Subcutaneous abdominal adipose tissue (tissue), 5 donors: ENCODE measurements around the gene MYOF.
"Not testable (repeated sequence)": the region's sequence is repeated elsewhere in the genome, so short reads cannot be mapped to it uniquely, and the experiment has no call there.

ENCODE experiments used
- H3K27ac ChIP-seq: one replicate; pipeline ENCODE4 v1.7.0; 2013; ENCODE audit warnings: low read depth, mild to moderate bottlenecking, inconsistent platforms, low read length, moderate library complexity
- H3K27me3 ChIP-seq, 5 donors: one replicate each; pipeline ENCODE4 v1.7.0; 2013; ENCODE audit warnings: low read length in 5 of 5, inconsistent platforms in 1 of 5; ENCODE audit not compliant: control insufficient read depth in 5 of 5, insufficient read depth in 4 of 5
- H3K36me3 ChIP-seq, 5 donors: one replicate each; pipeline ENCODE4 v1.7.0; 2013; ENCODE audit warnings: low read length in 5 of 5; ENCODE audit not compliant: control insufficient read depth in 5 of 5, insufficient read depth in 5 of 5
- H3K4me1 ChIP-seq, 5 donors: one replicate each; pipeline ENCODE4 v1.7.0; 2013; ENCODE audit warnings: low read length in 5 of 5, mild to moderate bottlenecking in 3 of 5, moderate library complexity in 1 of 5; ENCODE audit not compliant: control insufficient read depth in 5 of 5, insufficient read depth in 5 of 5
- H3K4me3 ChIP-seq, 5 donors: one replicate each; pipeline ENCODE4 v1.7.0; 2013; ENCODE audit warnings: low read length in 5 of 5, low read depth in 1 of 5
- H3K9ac ChIP-seq, 5 donors: one replicate each; pipeline ENCODE4 v1.7.0; 2013; ENCODE audit warnings: low read length in 5 of 5, mild to moderate bottlenecking in 4 of 5, moderate library complexity in 3 of 5
- H3K9me3 ChIP-seq, 5 donors: one replicate each; pipeline ENCODE4 v1.7.0; 2013; ENCODE audit warnings: low read length in 5 of 5; ENCODE audit not compliant: control insufficient read depth in 5 of 5
- donor health status: healthy.
- donor health status: healthy.
- donor health status: healthy.
- donor health status: healthy.
- donor health status: healthy.

MYOF gene

DNA sequence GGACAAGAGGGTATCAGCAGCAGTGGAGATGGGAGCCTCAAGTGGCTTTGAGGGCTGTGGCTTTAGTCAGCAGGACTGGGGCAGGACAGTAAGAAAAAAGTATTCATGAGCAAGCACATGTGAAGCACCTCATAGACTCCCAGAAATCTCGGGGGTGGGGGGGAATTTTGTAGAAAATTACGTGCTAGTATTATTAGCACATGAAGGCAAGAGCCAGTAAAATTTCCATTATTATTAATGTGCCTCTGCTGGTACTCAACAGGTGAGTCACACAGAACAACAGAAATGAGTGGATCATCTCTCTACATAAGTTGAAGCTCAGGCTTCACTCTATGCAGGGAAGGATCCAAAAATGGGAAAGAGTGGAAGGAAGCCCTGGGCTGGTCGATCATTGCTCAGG, 114.5 kb downstream of the MYOF start:
- Histone ChIP-seq H3K27ac (no peak overlapping the region), H3K9me3 (no peaks in the 10 kb centered on the region), H3K27me3 (no peaks in the 10 kb centered on the region), H3K36me3 (peaks cover 28 to 65% (median 60%) of the 10 kb centered on the region in 5 donors), H3K4me1 (peaks cover 0 to 10% (median 5%) of the 10 kb centered on the region in 5 donors), H3K9ac (no peak overlapping the region), H3K4me3 (no peak overlapping the region)

DNA sequence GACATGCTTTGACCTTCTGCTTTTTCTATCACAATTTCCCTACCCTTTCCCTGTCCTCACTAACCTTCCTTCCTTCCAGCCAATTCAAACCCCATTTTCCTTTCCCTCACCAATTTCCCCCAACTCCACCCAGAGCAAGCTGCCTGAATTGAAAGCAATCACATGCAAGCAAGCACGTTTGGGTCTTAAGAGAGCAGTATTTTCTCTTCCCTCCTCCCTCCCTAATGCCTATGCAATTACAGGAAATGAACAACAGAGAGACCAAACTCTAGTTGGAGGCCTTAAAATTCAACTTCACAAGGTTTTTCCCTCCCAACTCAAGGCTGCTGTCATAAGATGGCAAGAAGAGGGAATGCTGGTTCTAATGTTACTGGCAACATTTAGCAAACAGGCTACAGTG, 117.2 kb downstream of the MYOF start:
- Histone ChIP-seq H3K9ac (no peak overlapping the region), H3K4me3 (no peak overlapping the region), H3K9me3 (no peaks in the 10 kb centered on the region), H3K27me3 (no peaks in the 10 kb centered on the region), H3K36me3 (peaks cover 17 to 75% (median 63%) of the 10 kb centered on the region in 5 donors), H3K27ac (no peak overlapping the region), H3K4me1 (peaks cover 0 to 10% (median 5%) of the 10 kb centered on the region in 5 donors)

DNA sequence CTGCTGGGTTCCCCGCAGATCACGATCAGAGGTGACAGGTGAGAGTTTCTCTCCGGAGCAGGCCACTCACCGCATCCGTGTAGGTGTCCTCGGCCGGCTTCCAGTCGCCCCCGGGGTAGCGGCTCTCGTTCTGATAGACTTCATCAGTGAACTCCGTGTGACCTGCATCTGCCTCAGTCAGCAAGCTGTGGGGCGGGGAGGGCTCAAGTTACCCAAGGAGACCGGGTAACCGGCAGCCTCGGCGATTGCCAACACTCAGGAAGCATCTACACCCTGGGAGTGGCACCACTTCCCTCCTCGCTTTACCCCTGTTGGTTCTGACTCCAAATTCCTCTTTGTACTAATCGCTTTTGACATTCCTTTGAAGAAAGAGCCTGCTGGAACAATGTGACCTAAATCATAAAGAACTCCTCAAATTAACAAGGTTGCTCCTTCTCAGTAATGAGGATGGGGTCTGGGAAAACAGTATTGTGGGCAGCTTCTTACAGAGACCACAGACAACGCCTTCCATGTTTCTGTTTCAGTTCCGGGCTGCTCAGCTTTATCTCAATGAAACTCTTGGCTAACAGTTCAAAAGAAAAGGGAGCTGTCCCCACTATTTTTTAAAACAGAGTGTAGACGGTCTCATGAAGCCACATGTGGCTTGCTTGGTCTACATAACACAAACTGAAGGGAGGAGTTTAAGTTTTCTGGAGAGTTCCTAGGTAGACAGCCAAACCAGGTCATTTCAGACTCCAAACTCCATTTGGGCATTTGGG, 118.1 kb downstream of the MYOF start:
- Histone ChIP-seq H3K9me3 (no peaks in the 10 kb centered on the region), H3K36me3 (peaks cover 12 to 76% (median 65%) of the 10 kb centered on the region in 5 donors), H3K27ac (no peak overlapping the region), H3K4me3 (no peak overlapping the region), H3K27me3 (no peaks in the 10 kb centered on the region), H3K4me1 (peaks cover 0 to 10% (median 5%) of the 10 kb centered on the region in 5 donors), H3K9ac (peak overlapping the region in 1 of 5 donors; percentile 6)

DNA sequence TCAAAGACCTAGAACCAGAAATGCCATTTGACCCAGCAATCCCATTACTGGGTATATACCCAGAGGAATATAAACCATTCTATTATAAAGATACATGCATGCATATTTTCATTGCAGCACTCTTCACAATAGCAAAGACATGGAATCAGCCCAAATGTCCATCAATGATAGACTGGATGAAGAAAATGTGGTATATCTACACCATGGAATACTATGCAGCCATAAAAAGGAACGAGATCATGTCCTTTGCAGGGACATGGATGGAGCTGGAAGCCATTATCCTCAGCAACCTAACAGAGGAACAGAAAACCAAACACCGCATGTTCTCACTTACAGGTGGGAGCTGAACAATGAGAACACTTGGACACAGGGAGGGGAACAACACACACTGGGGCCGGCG, 123.7 kb downstream of the MYOF start:
- H3K36me3 ChIP-seq: peaks cover 40 to 78% (median 70%) of the 10 kb centered on the region in 5 donors
- not testable (repeated sequence) for H3K4me3 ChIP-seq, H3K9ac ChIP-seq, H3K27ac ChIP-seq, H3K9me3 ChIP-seq, H3K27me3 ChIP-seq, H3K4me1 ChIP-seq

DNA sequence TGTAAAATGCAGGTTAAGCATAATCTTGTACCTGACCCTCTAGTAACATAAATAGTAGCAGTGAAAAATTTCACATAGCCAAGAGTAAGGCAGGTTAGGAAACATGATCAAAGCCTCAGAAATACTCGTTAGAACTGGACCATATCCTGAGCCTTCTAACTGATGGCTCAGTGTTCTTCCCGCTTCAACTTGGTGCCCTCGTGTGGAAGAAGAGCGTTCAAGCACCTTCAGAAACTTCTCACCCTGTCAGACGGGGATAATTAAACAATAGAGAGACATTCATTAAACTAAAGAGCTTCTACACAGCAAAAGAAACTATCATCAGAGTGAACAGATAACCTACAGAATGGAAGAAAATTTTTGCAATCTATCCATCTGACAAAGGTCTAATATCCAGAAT, 124.5 kb downstream of the MYOF start:
- no peaks in the 10 kb centered on the region for H3K9me3 ChIP-seq
- H3K4me1 ChIP-seq: no peaks in the 10 kb centered on the region
- H3K27ac ChIP-seq: no peak overlapping the region
- no peak overlapping the region for H3K4me3 ChIP-seq
- peaks cover 41 to 82% (median 73%) of the 10 kb centered on the region in 5 donors for H3K36me3 ChIP-seq
- H3K27me3 ChIP-seq: no peaks in the 10 kb centered on the region
- no peak overlapping the region for H3K9ac ChIP-seq

DNA sequence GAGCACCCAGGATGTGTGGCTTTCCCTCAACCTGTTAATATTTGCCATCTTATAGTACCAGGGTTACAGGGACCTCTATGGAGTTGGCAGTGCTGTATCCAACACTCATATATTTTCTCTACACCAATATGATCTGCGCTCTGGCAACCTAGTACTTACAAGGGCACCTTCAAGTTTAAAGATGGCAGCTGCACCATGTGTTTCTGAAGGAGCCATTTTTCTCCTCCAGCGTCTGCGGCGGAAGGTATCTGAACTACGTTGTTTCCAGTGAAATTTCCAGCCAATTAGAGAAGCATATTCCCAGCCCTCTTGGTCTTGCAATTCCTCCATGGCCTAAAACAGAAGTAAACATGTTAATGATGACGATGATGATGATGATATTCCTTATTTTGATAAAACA, 125.6 kb downstream of the MYOF start:
- Histone ChIP-seq H3K4me3 (no peak overlapping the region), H3K27me3 (no peaks in the 10 kb centered on the region), H3K27ac (no peak overlapping the region), H3K4me1 (no peaks in the 10 kb centered on the region), H3K36me3 (peaks cover 42 to 85% (median 80%) of the 10 kb centered on the region in 5 donors), H3K9me3 (no peaks in the 10 kb centered on the region), H3K9ac (no peak overlapping the region)

DNA sequence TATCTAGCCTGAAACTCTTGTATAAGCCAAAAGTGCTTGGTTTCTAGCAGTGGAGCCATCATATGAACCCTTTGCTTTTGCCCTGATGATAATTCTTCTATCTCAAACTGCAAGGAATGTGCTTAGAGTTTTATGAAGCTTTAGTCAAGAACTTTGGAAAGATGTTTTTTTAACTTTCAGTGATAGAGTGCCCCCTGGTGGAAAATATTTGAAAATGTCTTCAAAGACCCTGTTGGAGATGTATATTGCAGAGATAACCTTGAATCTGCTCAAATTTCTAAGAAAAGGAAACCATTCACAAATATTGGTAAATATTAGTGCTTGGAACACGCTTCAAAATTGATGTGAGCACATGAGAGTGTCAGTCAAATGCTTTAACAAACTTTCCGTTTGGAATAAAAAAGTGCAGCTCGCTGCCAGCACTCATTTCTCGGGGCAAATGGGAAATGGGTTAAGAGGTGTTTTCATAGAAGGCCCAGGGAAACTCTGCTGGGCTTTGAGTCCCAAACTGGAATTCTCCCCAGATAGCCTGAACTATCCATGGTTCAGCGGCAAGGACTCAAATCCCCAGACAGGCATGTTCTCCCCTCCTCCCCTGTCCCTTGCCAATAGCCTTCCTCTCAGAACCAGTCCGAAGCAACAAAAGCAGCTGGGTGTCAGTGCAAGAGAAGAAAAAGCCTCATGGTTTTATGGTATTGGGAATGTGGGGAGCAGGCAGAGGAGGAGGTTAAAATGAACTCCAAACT, 129.3 kb downstream of the MYOF start:
- Histone ChIP-seq H3K27me3 (no peaks in the 10 kb centered on the region), H3K9me3 (no peaks in the 10 kb centered on the region), H3K36me3 (peaks cover 50 to 90% (median 85%) of the 10 kb centered on the region in 5 donors), H3K9ac (no peak overlapping the region), H3K4me3 (no peak overlapping the region), H3K4me1 (no peaks in the 10 kb centered on the region), H3K27ac (no peak overlapping the region)

DNA sequence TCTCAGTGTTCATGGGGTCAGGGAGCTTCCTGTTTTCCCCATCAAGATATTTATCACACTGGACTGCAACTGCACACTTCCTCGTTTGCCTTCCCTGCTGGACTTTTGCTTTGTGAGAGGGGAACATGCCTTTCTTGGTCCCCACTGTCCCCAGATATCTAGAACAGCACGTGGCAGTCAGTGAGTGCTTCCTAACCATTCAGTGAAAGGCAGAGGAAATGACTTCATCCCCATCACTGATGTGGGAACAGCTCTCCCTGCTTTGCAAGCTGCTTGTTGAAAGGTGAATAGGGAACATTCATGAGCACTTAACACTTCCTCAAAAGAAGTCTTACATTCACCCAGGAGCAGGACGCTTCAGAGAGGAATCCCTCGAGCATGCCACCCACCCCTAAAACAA, 135.4 kb downstream of the MYOF start:
- Histone ChIP-seq H3K4me3 (no peak overlapping the region), H3K4me1 (peaks cover 0 to 6% (median 0%) of the 10 kb centered on the region in 5 donors), H3K36me3 (peaks cover 46 to 93% (median 89%) of the 10 kb centered on the region in 5 donors), H3K9me3 (no peaks in the 10 kb centered on the region), H3K9ac (no peak overlapping the region), H3K27me3 (no peaks in the 10 kb centered on the region), H3K27ac (no peak overlapping the region)

DNA sequence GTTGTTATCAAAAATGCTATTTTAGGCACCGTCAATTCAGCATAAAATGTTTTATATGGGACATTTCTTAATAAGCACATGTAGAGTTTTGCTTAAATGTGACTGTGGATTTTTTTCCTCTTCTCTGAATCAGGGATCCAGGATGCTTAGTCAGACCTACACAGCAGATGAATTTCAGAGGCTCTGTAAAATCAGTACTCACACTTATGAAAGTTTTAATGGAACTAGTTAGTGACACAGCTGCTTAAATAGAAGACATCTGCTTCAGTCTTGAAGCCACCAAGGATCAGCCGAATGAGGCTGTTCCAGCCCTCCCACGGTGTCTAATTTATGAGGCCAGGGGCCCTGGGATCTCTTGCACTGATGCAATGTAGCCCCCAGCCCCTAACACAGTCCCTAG, 136.0 kb downstream of the MYOF start:
- Histone ChIP-seq H3K27ac (no peak overlapping the region), H3K4me3 (no peak overlapping the region), H3K4me1 (peaks cover 0 to 6% (median 0%) of the 10 kb centered on the region in 5 donors), H3K27me3 (no peaks in the 10 kb centered on the region), H3K9me3 (no peaks in the 10 kb centered on the region), H3K36me3 (peaks cover 41 to 89% (median 86%) of the 10 kb centered on the region in 5 donors), H3K9ac (no peak overlapping the region)

DNA sequence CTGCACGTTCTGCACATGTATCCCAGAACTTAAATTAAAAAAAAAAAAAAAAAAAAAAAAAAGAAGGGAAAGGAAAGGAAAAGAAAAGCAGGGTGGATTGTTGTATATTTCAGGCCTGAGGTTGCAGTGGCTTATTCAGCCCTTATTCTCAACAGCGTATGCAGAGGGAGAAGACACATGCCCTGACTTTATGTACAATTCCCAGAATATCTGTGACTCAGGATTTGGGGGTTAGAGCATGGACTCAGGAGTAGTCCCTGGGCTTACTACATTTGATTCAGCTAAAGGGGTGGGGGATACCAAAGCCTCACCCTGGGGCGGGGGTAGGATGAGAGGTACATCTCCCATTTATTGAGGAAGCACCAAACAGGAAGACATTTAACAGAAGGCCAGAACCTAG, 137.4 kb downstream of the MYOF start:
- Histone ChIP-seq H3K36me3 (peaks cover 39 to 85% (median 78%) of the 10 kb centered on the region in 5 donors), H3K9ac (no peak overlapping the region), H3K27ac (no peak overlapping the region)

More for the DNA sequence above, 137.4 kb downstream of the MYOF start:
- Histone ChIP-seq H3K4me3 (no peak overlapping the region), H3K9me3 (no peaks in the 10 kb centered on the region), H3K4me1 (peaks cover 0 to 6% (median 0%) of the 10 kb centered on the region in 5 donors), H3K27me3 (no peaks in the 10 kb centered on the region)
